A673 (cell line): ENCODE data around the gene CDC42EP4.

ENCODE experiments used
- CTCF ChIP-seq: fragments of 300-800, 200-600 bp; sonication (generic); conservative IDR thresholded peaks from 2 replicates; pipeline ENCODE4 v1.5.1; 2017; ENCODE audit warnings: low read depth, mild to moderate bottlenecking, antibody characterized with exemption, low read length, moderate library complexity, mixed read lengths
- EZH2 ChIP-seq: fragments of 200-600 bp; sonication (generic); IDR thresholded peaks from 2 replicates; pipeline ENCODE4 v1.6.1; 2017; ENCODE audit warnings: borderline replicate concordance, low read depth, mild to moderate bottlenecking, mixed read lengths, antibody characterized with exemption, low read length; ENCODE audit not compliant: poor library complexity, severe bottlenecking

- no peak for TF ChIP-seq CTCF
- no peak for TF ChIP-seq EZH2
These were observed 50.2 kb downstream of the CDC42EP4 start, which contains the start of gene CPSF4L for GRCh38 chr17:73261617-73261951.
